GM21526 (cell line): ENCODE results near the gene BBS12.

Source experiments
- ATAC-seq: cut with Tn5 transposase; IDR thresholded peaks from one replicate; pipeline ENCODE4 v1.9.1; 2021; ENCODE audit warnings: moderate library complexity; ENCODE audit not compliant: unreplicated experiment, low FRiP score

The BBS12 gene

GRCh38 chr4:122732329-122733026, at the start of gene BBS12:
Gene BBS12 (plus strand): TSS chr4:122732704. CDS start chr4:122741893, 9,189 bp downstream.
- peak; percentile 100 for ATAC-seq

DNA sequence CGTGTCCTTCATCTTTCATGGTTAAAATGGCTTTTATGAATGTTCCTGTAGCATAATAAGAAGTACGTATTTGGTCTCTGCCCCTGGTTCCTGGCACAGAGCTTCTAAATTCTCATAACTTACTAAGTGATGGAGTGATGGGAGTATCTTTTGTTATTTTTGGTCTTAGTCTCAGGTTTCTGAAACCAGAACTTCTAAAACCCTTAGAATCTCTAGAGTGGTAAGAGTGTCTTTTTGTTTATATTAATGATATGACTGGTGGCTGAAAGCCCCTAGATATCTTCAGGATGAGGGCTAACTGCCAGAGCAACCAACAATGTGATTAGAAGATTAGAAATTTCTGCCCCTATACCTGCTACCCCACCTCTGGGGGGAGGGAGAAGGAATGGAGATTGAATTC, 45.8 kb upstream of the BBS12 start:
- no peak for ATAC-seq

GRCh38 chr4:122687531-122688061, 44.9 kb upstream of the BBS12 start:
- ATAC-seq = peak; percentile 46

DNA sequence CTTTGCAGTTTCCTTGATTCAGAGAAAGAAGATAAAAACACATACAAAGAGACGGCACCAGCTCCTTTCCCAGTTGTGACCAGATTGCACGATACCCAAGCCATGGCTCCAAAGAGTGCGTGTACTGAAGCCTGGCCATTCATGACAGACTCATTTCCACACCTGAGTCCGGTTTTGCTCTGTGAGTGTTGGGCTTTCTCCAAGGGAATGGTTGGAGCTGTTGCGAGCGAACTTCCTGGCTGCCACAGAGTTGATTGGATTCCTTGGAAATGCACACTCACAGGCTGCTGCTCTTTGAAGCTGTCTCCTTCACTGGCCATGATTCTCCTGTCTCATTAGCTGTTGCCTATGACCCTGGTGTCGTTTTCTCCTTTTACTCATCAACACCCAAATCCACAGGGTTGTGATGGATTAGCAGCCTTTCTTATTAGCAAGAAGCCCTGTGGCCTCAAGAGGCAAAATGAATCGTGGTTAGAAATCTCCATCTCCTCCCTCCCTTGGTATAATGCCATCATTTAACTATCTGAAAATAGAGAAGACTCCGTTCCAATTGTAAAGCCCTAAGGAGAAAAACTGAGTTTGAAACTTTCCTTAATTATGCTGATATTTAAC, 43.9 kb upstream of the BBS12 start:
- no peak for ATAC-seq

DNA sequence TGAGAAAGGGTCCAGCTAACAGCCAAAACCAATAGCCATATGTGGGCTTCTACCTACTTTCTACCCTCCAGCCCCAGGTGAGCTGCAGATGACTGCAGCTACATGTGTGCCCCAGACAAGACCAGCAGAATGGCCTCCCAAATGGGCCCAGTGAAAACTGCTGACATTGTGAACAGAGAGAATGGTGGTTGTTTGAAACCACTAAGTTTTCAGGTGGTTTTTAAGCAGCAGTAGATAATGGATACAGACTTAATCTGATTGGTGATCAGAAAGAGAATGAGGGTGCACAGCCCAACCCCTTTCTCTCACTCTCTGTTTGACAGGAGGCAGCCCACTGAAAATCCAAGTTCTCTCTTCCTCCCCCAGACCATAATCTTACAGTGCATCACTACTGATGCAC, 42.5 kb upstream of the BBS12 start:
- ATAC-seq = peak; percentile 90

GRCh38 chr4:122691988-122692387, 40.5 kb upstream of the BBS12 start:
- ATAC-seq = no peak

DNA sequence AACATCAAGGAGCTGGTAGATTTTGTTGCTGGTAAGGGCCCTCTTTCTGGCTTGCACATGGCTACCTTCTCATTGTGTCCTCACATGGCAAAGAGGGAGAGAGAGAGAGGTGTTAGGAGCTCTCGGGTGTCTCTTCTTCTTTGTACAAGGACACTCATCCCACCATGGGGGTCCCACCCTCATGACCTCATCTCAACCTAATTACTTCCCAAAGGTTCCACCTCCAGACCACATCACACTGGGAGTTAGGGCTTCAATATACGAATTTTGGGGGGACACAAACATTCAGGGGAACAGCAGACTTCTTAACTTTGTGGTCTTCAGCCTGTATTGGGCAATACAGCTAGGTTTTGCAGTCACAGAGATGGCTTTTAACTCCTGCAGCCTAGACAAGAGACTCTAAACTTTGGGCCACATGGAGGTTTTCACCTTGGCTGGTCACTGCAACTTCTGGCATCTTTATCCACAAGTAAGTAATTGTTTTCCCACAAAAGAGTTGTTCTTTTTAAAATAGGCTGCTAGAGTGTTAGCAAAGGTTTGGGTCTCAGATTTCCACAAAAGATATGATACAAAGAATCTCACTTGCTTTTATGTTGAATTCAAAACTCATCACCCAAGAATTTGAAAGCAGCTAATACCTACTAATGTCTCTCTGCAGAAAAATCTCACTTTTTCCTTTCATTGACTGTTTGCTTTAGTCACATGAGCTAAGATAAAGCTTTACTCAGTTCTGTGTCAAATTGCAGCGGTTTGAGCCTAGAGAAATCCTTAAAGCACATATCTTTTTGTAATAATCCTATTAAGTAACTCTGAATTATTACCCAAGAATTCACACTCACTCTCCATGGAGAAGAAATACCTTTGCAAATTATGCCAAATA, 39.6 kb upstream of the BBS12 start:
- ATAC-seq = no peak

- no peak for ATAC-seq
These were observed 37.3 kb upstream of the BBS12 start for GRCh38 chr4:122695226-122695625.

DNA sequence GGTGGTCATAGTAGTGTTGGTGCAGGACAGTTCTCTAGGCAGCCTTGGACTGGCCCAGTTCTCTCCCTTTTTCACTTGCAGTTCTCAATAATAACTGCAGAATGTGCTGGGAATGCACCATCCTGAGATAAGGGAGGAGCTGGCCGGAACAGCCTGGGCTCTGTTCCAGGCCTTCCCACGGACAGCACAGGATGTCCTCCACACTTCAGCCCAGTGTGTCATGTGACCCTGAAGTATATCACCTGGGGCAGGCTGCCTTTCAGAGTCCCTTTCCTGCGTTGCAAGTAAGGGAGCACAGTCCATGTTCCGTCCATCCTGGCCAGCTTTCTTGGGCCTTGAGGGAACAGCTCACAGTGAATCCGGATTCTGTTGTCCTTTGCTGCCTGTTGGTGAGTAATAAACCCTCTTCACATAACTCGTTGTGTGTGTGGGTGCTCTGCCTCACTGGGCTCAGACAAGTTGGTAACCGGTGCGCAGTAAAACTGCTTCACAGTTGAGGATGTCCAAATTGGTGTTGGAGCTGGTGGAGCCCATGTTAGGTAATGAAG, 32.3 kb upstream of the BBS12 start:
- no peak for ATAC-seq

- ATAC-seq = no peak
These were observed 31.4 kb upstream of the BBS12 start for GRCh38 chr4:122701061-122701460.

DNA sequence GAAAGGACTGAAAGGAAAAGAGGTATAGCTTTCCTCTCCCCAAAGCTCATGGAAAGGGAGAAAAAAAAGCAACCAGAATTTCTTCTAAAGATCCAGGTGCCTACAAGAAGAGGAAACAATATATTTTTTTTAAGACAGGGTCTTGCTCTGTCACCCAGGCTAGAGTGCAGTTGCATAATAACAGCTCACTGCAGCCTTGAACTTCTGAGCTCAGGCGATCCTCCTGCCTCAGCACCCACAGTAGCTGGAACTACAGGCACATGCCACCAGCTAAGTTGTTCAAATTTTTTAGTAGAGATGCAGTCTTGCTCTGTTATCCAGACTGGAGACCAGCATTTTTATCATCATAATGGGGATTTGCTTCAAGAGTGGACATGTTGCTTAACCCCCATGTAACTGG, 30.5 kb upstream of the BBS12 start:
- ATAC-seq = no peak

- no peak for ATAC-seq
These were observed 29.6 kb upstream of the BBS12 start for GRCh38 chr4:122702939-122703338.

DNA sequence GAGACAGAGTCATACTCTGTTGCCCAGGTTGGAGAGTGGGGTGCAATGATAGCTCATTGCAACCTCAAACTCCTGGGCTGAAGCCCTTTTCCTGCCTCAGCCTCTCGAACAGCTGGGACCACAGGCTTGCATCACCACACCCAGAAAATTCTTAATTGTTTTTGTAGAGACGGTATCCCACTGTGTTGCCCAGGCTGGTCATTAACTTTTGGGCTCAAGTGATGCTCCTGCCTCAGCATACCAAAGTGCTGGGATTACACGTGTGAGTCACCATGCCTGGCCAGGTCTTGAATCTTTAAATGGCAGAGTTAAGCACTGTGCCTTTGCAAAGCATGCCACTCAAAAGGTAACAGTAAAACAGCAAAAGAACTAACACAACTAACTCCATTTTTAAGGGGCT, 28.6 kb upstream of the BBS12 start:
- ATAC-seq = no peak

GRCh38 chr4:122705009-122705408, 27.5 kb upstream of the BBS12 start:
- ATAC-seq = no peak

GRCh38 chr4:122705547-122706117, 26.9 kb upstream of the BBS12 start:
- ATAC-seq = no peak

- ATAC-seq = no peak
These were observed 26.0 kb upstream of the BBS12 start for GRCh38 chr4:122706511-122706910.

DNA sequence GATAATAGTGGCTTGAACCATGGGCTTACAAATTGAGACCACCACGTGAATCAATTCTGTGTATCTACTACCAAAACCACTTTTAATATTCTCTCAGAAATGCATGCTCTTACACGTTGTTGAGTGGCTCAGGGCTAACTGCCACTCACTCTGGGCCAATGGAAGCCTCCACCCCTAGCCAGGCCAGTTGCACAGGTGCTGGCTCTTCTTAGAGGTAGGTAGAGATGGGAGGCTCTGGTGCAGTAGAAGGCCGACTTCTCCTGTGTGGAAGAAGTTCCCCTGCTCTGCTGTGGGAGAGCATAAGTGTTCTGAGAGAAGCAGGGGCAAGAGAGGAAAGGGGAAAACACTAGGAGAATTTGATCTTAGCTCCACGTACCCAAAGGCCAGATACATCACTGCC, 25.0 kb upstream of the BBS12 start:
- no peak for ATAC-seq

- no peak for ATAC-seq
These were observed 23.3 kb upstream of the BBS12 start for GRCh38 chr4:122709236-122709635.

DNA sequence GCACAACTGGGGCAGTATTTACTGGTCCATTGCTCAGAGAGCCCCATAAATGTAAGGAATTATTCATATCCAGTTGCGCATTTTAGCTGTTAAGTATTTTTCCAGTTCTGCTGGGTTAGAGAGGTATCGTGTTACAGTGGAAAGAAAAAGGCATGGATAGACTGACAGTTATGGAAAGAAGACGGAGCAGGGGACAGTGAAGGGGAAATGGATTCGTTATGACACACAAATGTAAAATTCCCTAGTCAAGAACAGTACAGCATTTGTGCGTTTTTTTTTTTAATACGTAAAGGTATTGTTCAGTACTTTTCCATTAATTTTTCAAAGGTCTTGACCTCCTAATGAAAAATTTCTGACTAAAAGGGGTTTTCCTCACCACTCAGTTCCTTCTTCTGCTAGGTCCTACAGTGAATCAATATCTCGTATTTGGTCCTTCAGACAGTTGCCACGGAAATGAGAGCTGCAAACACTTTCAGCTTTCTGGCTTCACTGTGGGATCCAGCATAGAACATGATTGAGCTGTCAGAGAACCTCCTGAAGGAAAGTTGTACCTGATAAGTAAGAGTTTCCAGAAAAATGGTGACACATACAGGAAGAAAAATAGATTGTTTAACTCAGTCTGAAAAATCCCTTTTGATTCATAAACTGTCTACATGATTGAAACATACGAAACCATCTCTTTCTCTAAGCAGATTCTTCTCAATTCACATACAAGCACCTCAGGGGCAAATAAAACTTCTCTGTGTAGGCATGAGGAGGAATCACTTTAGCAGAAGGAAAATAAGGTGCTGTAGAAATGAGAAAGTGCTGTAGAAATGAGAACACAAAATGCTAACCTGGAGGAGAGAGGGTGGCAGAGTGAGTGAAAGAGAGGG, 21.8 kb upstream of the BBS12 start:
- ATAC-seq = no peak

DNA sequence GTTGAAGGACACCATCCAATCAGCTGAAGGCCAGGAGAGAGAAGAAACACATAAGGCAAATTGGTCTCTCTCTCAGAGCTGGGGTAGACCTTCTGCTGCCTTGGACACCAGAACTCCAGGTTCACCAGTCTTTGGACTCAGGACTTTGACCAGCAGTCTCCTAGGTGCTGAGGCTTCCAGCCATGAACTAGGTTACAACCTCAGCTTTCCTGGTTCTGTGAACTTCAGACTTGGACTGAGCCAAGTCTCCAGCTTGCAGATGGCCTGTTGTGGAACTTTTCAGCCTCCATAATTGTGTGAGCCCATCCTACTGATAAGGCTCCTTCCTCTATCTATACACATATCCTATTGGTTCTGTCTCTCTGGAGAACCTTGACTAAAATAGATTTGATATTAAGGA, 20.6 kb upstream of the BBS12 start:
- no peak for ATAC-seq
